ENCODE data around the gene COQ6.
"Not testable (repeated sequence)": the region's sequence is repeated elsewhere in the genome, so short reads cannot be mapped to it uniquely, and the experiment has no call there.

COQ6 gene

DNA sequence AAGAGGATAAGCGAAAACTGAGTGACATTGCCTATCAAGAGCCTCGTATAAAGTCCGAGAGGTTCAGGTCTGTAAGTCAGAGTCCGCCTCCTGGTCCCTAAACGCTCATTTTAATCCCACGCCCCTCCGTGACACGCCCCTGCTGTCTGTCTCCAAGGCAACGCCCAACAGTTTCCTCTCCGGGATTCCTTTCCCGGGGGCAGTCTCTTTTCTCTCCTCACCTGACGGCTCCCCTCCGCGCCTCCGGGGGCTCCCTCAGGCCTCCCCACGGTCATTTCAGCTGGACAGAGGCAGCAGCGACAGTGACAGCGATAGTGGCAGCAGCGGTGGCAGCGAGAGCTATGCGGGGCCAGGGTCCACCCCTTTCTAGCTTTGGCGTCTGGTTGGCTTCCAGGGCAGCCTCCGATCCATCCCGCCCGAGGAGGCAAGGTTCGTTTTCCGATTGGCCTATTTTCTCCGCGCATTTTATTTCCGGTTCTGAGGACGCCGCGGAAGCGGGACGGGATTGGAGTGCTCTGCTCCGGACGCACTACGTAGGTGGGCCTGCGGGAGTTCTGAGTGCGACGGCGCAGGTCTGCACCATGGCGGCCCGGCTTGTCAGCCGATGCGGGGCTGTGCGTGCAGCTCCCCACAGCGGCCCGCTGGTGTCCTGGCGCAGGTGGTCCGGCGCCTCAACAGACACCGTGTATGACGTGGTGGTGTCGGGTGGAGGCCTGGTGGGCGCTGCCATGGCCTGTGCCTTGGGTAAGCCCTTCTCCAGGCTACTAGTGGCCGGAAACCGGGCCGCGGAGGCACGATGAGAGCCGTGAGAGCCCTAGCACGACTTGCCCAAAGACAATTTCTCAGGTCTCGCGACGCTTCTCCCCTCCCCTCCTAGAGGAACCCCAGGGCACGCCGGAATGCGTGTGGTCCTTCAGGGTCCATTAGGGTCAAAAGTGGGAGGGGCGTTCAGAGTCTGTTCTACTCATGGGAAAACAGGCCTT, at the start of gene COQ6, which contains the start of gene FAM161B:
Gene COQ6 (plus strand): TSS at position 551 of the 983 bp plus-strand sequence. CDS start 31 bp downstream, at position 582.
Gene FAM161B (minus strand): TSS at position 343 of the 983 bp plus-strand sequence. CDS start 68 bp downstream, at position 275.
- Histone ChIP-seq H3K27ac (ENCODE audit: low read depth, low read length) (peak within 1 kb of the TSS; percentile 87), H3K36me3 (ENCODE audit: control insufficient read depth, insufficient read depth, low read length) (peaks cover 10% of the 10 kb centered on the region), H3K4me3 (ENCODE audit: low read length) (peak within 1 kb of the TSS; percentile 87), H3K9ac (ENCODE audit: low read length) (peak within 1 kb of the TSS; percentile 83), H3K4me1 (ENCODE audit: control insufficient read depth, insufficient read depth, low read length) (peaks cover 4% of the 10 kb centered on the region), H3K27me3 (ENCODE audit: control insufficient read depth, insufficient read depth, low read length) (no peaks in the 10 kb centered on the region)

DNA sequence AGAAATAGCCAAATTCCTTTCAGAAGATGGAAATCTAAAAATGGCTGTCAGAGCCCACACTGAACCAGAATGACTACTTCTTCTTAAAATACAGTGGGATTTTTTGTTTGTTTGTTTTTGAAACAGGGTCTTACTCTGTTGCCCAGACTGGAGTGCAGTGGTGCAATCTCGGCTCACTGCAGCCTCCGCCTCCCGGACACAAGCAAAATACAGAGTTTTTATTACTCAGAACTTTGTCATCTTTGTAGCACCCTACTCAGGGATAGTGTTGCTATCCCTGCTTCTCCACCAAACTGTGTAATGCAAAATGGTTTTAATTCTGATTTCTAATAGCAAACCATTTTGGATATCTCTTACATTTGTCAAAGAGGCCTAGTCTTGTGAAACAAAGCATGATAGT, 47.1 kb upstream of the COQ6 start:
- H3K4me3 ChIP-seq (ENCODE audit: low read length) = no peak overlapping the region
- peaks cover 25% of the 10 kb centered on the region for H3K36me3 ChIP-seq (ENCODE audit: control insufficient read depth, insufficient read depth, low read length)
- no peaks in the 10 kb centered on the region for H3K4me1 ChIP-seq (ENCODE audit: control insufficient read depth, insufficient read depth, low read length)

DNA sequence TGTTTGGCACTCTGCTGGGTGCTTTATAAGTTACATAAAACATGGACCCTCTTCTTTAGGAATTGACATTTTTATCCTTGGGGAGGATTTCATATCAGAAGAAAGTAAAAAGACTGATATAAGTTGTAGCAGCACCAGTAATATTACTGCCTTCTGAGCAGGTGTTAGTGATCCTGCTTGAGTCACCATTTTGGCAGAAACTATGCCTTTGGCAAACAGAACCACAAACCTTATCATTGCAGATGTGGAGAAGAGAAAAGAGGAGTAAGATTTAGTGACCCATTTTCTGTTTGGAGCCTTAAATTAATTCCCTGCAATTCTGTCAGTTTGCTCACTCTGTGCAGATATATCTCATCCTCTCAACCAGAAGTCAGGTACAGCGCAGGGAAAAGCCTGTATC, 40.4 kb upstream of the COQ6 start:
- no peak overlapping the region for H3K4me3 ChIP-seq (ENCODE audit: low read length)
- H3K9ac ChIP-seq (ENCODE audit: low read length) = no peak overlapping the region
- H3K27ac ChIP-seq (ENCODE audit: low read depth, low read length) = no peak overlapping the region
- no peaks in the 10 kb centered on the region for H3K27me3 ChIP-seq (ENCODE audit: control insufficient read depth, insufficient read depth, low read length)
- no peaks in the 10 kb centered on the region for H3K4me1 ChIP-seq (ENCODE audit: control insufficient read depth, insufficient read depth, low read length)
- H3K36me3 ChIP-seq (ENCODE audit: control insufficient read depth, insufficient read depth, low read length) = peaks cover 30% of the 10 kb centered on the region

More for the DNA sequence above, 47.1 kb upstream of the COQ6 start:
- H3K27ac ChIP-seq (ENCODE audit: low read depth, low read length) = no peak overlapping the region
- H3K27me3 ChIP-seq (ENCODE audit: control insufficient read depth, insufficient read depth, low read length) = no peaks in the 10 kb centered on the region
- H3K9ac ChIP-seq (ENCODE audit: low read length) = no peak overlapping the region

DNA sequence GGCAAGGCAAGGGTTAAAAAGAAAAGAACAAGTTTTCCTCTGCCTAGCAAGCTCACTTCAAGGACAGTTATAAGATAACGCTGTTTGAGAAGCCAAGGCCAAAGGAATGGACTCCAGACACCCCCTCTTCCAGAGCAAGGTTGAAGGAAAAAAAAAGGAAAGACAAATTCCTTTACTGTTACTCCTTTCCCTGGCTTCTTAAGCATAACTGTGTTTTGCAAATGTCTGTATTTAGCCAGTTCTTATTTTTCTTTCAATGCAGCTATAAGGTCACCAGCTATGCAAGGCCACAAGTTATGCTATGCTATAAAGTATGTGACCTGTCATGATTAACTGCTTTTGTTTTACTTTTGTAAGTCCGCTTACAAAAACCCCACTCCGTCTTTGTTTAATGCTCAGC, 36.8 kb upstream of the COQ6 start:
- no peaks in the 10 kb centered on the region for H3K4me1 ChIP-seq (ENCODE audit: control insufficient read depth, insufficient read depth, low read length)
- peaks cover 20% of the 10 kb centered on the region for H3K36me3 ChIP-seq (ENCODE audit: control insufficient read depth, insufficient read depth, low read length)
- no peak overlapping the region for H3K27ac ChIP-seq (ENCODE audit: low read depth, low read length)
- H3K27me3 ChIP-seq (ENCODE audit: control insufficient read depth, insufficient read depth, low read length) = no peaks in the 10 kb centered on the region
- no peak overlapping the region for H3K4me3 ChIP-seq (ENCODE audit: low read length)
- H3K9ac ChIP-seq (ENCODE audit: low read length) = no peak overlapping the region

DNA sequence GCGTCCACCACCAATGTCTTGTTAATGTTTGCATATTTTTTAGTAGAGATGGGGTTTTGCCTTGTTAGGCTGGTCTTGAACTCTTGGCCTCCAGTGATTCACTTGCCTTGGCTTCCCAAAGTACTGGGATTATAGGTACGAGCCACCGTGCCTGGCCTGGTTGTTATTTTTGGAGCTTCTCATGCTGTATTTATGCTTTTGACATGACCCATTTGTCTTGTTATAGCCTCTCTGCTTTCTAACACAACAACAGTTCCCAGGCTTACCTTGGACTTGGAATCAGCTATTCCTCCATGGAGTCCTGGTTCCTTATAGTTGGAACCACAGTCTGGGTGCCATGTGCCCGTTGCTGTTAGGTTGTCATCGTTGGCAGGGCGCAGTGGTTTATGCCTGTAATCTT, 33.8 kb upstream of the COQ6 start:
- H3K36me3 ChIP-seq (ENCODE audit: control insufficient read depth, insufficient read depth, low read length) = peaks cover 12% of the 10 kb centered on the region
- no peak overlapping the region for H3K27ac ChIP-seq (ENCODE audit: low read depth, low read length)
- no peak overlapping the region for H3K9ac ChIP-seq (ENCODE audit: low read length)
- H3K27me3 ChIP-seq (ENCODE audit: control insufficient read depth, insufficient read depth, low read length) = no peaks in the 10 kb centered on the region
- no peaks in the 10 kb centered on the region for H3K4me1 ChIP-seq (ENCODE audit: control insufficient read depth, insufficient read depth, low read length)
- H3K4me3 ChIP-seq (ENCODE audit: low read length) = no peak overlapping the region

DNA sequence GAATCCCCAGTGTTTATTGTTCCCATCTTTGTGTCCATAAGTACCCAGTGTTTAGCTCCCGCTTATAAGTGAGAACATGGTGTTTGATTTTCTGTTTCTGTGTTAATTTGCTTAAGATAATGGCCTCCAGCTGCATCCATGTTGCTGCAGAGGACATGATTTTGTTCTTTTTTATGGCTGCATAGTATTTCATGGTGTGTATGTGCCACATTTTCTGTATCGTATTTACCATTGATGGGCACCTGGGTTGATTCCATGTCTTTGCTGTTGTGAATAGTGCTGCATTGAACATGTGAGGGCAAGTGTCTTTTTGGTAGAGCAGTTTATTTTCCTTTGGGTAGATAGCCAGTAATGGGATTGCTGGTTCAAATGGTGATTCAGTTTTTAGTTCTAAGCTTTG, 30.6 kb upstream of the COQ6 start:
- not testable (repeated sequence) for H3K9ac ChIP-seq (ENCODE audit: low read length); H3K4me1 ChIP-seq (ENCODE audit: control insufficient read depth, insufficient read depth, low read length); H3K27ac ChIP-seq (ENCODE audit: low read depth, low read length); H3K27me3 ChIP-seq (ENCODE audit: control insufficient read depth, insufficient read depth, low read length); H3K4me3 ChIP-seq (ENCODE audit: low read length)
- peaks cover 19% of the 10 kb centered on the region for H3K36me3 ChIP-seq (ENCODE audit: control insufficient read depth, insufficient read depth, low read length)

DNA sequence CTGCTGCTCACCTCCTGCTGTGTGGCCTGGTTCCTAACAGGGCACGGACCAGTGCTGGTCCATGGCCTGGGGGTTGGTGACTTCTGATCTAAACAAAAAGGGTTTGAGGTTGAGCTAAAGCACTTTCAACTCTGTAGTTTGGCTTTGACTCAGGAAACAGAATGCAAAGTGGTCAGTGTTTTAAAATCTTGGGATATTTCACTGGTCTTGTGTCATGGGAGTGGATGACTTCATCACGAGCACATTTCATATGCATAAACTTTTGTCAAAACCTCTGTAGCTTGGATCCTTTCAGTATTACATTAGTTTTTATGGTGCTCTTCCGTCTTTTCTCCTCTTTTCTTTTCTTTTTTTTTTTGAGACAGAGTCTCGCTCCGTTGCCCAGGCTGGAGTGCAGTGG, 25.8 kb upstream of the COQ6 start:
- no peak overlapping the region for H3K9ac ChIP-seq (ENCODE audit: low read length)
- H3K36me3 ChIP-seq (ENCODE audit: control insufficient read depth, insufficient read depth, low read length) = peaks cover 24% of the 10 kb centered on the region
- H3K27ac ChIP-seq (ENCODE audit: low read depth, low read length) = no peak overlapping the region
- H3K4me1 ChIP-seq (ENCODE audit: control insufficient read depth, insufficient read depth, low read length) = no peaks in the 10 kb centered on the region
- no peaks in the 10 kb centered on the region for H3K27me3 ChIP-seq (ENCODE audit: control insufficient read depth, insufficient read depth, low read length)
- no peak overlapping the region for H3K4me3 ChIP-seq (ENCODE audit: low read length)

DNA sequence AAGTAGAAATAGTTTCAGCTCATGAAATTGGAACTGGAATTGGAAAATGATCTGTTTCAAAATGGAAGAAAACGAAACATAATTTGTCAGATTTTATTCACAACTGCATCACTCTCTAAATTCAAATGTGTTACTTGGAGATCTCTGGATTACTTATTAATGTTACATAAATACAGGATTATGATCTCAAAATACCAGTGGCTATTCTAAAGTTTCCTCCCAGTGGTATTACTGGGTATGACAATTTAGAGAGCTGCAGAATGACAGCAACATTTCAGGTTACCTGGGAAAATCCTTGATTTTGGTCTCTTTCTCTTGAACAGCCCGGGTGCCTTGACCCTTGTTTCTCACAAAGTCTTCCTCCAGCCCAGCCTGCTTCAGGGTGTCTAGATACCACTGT, 14.4 kb upstream of the COQ6 start:
- Histone ChIP-seq H3K27ac (ENCODE audit: low read depth, low read length) (no peak overlapping the region), H3K27me3 (ENCODE audit: control insufficient read depth, insufficient read depth, low read length) (no peaks in the 10 kb centered on the region), H3K36me3 (ENCODE audit: control insufficient read depth, insufficient read depth, low read length) (peaks cover 31% of the 10 kb centered on the region)

DNA sequence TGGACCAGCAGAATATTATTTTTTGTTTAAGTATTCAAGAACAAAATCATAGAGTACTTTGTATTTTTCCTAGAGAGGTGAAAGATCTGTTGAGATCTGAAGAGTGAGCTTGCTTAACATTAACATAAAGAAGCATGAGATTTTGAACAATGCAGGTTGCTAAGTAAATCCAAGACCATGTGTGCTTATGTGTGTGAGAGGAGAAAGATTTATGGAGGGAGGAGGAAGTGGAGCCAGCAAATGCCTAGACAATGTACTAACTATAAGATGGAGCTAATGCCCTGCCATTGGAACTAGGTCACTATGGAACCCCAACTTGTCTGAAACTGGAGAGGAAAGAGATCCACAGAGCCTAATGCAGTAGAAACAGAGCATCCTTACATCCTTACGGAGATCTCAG, 13.6 kb upstream of the COQ6 start:
- no peaks in the 10 kb centered on the region for H3K27me3 ChIP-seq (ENCODE audit: control insufficient read depth, insufficient read depth, low read length)
- peaks cover 23% of the 10 kb centered on the region for H3K36me3 ChIP-seq (ENCODE audit: control insufficient read depth, insufficient read depth, low read length)
- no peak overlapping the region for H3K9ac ChIP-seq (ENCODE audit: low read length)
- H3K4me1 ChIP-seq (ENCODE audit: control insufficient read depth, insufficient read depth, low read length) = no peaks in the 10 kb centered on the region
- no peak overlapping the region for H3K27ac ChIP-seq (ENCODE audit: low read depth, low read length)
- H3K4me3 ChIP-seq (ENCODE audit: low read length) = no peak overlapping the region

More for the DNA sequence above, 14.4 kb upstream of the COQ6 start:
- H3K4me1 ChIP-seq (ENCODE audit: control insufficient read depth, insufficient read depth, low read length) = no peaks in the 10 kb centered on the region
- no peak overlapping the region for H3K4me3 ChIP-seq (ENCODE audit: low read length)
- H3K9ac ChIP-seq (ENCODE audit: low read length) = no peak overlapping the region

DNA sequence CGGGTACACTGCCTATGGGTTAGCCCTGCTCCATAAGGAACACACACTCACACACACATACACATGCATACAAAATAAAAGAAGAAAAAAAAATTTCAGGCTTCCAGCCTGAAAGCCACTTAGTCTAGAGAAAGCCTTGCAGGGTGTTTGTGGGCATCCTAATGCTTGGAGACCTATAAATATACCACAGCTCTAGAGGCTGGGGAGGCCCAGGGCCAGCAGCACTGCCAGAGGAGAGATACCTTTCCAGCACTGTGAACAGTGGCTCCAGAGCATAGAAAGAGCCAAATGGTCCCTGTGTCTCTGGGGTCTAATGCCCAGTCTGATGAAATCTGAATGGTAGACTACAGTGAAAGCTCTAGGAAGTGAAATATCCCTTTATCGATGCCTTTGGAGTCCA, 13.1 kb upstream of the COQ6 start:
- Histone ChIP-seq H3K9ac (ENCODE audit: low read length) (no peak overlapping the region), H3K36me3 (ENCODE audit: control insufficient read depth, insufficient read depth, low read length) (peaks cover 21% of the 10 kb centered on the region), H3K4me1 (ENCODE audit: control insufficient read depth, insufficient read depth, low read length) (no peaks in the 10 kb centered on the region), H3K27me3 (ENCODE audit: control insufficient read depth, insufficient read depth, low read length) (no peaks in the 10 kb centered on the region), H3K27ac (ENCODE audit: low read depth, low read length) (no peak overlapping the region), H3K4me3 (ENCODE audit: low read length) (no peak overlapping the region)

DNA sequence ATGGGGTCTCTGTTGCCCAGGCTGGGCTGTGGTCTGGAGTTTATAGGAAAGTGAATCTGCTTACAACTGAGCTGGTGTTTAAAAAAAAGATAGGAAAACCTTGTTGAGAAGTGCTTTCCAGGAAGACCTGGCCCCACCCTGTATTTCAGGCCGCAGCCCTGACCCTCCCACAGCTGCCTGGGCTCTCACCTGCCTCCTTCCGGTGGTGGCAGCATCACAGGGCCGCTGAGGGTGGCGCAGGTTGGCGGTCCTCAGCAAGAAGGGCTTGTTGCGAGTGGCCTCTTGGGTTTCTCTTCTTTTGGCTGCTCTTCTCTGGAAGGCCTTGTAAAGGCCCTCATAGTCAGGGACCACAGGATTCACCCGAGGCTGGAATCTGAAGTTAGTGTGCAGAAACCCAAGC, 7.9 kb upstream of the COQ6 start:
- no peaks in the 10 kb centered on the region for H3K4me1 ChIP-seq (ENCODE audit: control insufficient read depth, insufficient read depth, low read length)
- no peaks in the 10 kb centered on the region for H3K27me3 ChIP-seq (ENCODE audit: control insufficient read depth, insufficient read depth, low read length)
- H3K9ac ChIP-seq (ENCODE audit: low read length) = no peak overlapping the region
- peaks cover 5% of the 10 kb centered on the region for H3K36me3 ChIP-seq (ENCODE audit: control insufficient read depth, insufficient read depth, low read length)
- no peak overlapping the region for H3K4me3 ChIP-seq (ENCODE audit: low read length)
- no peak overlapping the region for H3K27ac ChIP-seq (ENCODE audit: low read depth, low read length)

DNA sequence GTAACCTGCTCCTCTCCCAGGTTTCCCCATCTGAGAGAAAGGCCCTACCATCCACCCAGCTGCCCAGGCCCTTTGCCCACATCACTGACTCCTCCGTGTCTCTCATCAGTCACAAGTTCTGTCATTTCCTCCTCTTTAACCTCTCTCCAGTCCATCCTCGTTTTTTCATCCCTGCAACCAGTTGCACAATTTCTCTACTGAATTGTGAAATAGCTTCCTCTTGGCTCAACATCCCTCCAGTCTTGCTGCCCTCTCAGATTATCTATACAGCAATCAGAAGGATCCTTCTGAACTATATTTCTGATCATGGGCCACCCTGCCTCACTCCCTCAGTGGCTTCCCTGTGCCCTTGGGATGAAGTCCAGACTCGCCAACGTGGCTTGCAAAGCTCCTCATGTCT, 7.0 kb upstream of the COQ6 start:
- Histone ChIP-seq H3K27me3 (ENCODE audit: control insufficient read depth, insufficient read depth, low read length) (no peaks in the 10 kb centered on the region), H3K4me1 (ENCODE audit: control insufficient read depth, insufficient read depth, low read length) (no peaks in the 10 kb centered on the region), H3K4me3 (ENCODE audit: low read length) (no peak overlapping the region), H3K36me3 (ENCODE audit: control insufficient read depth, insufficient read depth, low read length) (peaks cover 5% of the 10 kb centered on the region), H3K27ac (ENCODE audit: low read depth, low read length) (no peak overlapping the region), H3K9ac (ENCODE audit: low read length) (no peak overlapping the region)

All from rectal smooth muscle tissue (tissue), 1 donor.